ENCODE results near the gene EGLN3.

EGLN3 gene

DNA sequence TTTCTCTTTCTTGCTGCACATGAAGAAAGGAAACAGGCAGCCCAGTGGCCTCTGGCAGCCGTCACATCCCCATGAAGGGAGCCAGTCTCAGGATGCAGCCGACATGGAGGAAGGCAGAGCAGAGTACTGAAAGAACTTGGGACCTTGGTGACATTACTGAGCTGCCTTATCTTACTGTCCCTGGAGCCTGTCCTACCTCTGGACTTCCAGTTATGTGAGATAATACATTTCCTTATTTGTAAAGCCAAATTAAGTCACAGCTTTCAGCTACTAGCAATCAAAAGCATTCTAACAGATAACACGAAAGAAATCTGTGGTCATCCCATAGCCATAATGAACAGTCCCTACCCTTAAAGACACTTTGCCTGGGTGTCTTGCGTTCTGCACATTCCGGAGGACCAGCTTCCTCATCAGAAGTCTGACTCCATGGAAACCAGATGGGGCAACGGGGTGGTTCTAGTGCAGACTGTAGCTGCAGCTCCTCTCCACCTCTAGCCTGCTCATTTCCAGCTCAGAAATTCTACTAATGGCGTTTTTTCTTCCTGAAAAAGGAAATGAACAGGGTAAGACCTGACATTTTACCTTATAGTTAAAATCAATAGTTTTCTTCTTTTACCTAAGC lies 7.8 kb upstream of the EGLN3 start:
- H3K4me1 ChIP-seq: no peaks in the 10 kb centered on the region
- no peak overlapping the region for H3K4me2 ChIP-seq (ENCODE audit: low read length)
- no peak overlapping the region for H3K27ac ChIP-seq
- no peaks in the 10 kb centered on the region for H3K9me3 ChIP-seq (ENCODE audit: control insufficient read depth, low read length)
- TF ChIP-seq, protein P1, sequence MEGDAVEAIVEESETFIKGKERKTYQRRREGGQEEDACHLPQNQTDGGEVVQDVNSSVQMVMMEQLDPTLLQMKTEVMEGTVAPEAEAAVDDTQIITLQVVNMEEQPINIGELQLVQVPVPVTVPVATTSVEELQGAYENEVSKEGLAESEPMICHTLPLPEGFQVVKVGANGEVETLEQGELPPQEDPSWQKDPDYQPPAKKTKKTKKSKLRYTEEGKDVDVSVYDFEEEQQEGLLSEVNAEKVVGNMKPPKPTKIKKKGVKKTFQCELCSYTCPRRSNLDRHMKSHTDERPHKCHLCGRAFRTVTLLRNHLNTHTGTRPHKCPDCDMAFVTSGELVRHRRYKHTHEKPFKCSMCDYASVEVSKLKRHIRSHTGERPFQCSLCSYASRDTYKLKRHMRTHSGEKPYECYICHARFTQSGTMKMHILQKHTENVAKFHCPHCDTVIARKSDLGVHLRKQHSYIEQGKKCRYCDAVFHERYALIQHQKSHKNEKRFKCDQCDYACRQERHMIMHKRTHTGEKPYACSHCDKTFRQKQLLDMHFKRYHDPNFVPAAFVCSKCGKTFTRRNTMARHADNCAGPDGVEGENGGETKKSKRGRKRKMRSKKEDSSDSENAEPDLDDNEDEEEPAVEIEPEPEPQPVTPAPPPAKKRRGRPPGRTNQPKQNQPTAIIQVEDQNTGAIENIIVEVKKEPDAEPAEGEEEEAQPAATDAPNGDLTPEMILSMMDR (IDR thresholded peaks at IDR 0.05): no peak
- no peaks in the 10 kb centered on the region for H3K36me3 ChIP-seq (ENCODE audit: control insufficient read depth, insufficient read depth, low read length)
- H2AFZ ChIP-seq: no peak overlapping the region
- no peak overlapping the region for H3K4me3 ChIP-seq (ENCODE audit: low read depth, low read length)
- no peaks in the 10 kb centered on the region for H3K79me2 ChIP-seq
- H3K27me3 ChIP-seq (ENCODE audit: control insufficient read depth, insufficient read depth, low read length): no peaks in the 10 kb centered on the region
- no peak overlapping the region for H3K9ac ChIP-seq

DNA sequence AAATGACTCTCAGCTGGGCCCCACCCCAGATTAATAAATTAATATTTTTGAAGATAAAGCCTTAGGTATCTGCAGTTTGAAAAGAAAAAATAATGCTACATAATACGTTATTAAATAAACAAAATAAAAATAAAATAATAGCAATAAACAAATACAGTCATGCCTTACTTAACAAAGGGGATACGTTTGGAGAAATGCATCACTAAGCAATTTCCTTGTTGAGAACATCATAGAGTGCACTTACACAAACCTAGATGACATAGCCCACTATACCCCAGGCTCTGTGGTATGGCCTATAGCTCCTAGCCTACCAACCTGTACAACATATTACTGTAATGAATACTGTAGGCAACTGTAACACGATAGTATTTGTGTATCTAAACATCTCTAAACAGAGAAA lies 7.1 kb upstream of the EGLN3 start:
- no peaks in the 10 kb centered on the region for H3K4me1 ChIP-seq
- no peaks in the 10 kb centered on the region for H3K27me3 ChIP-seq (ENCODE audit: control insufficient read depth, insufficient read depth, low read length)
- TF ChIP-seq, protein P1 (IDR thresholded peaks at IDR 0.05): no peak
- H2AFZ ChIP-seq: no peak overlapping the region
- no peak overlapping the region for H3K27ac ChIP-seq
- H3K9ac ChIP-seq: no peak overlapping the region
- H3K36me3 ChIP-seq (ENCODE audit: control insufficient read depth, insufficient read depth, low read length): no peaks in the 10 kb centered on the region
- H3K79me2 ChIP-seq: no peaks in the 10 kb centered on the region
- H3K4me2 ChIP-seq (ENCODE audit: low read length): no peak overlapping the region
- H3K4me3 ChIP-seq (ENCODE audit: low read depth, low read length): no peak overlapping the region
- no peaks in the 10 kb centered on the region for H3K9me3 ChIP-seq (ENCODE audit: control insufficient read depth, low read length)

- Histone ChIP-seq H3K27ac (no peak overlapping the region), H3K9ac (no peak overlapping the region), H3K4me2 (ENCODE audit: low read length) (no peak overlapping the region), H2AFZ (no peak overlapping the region), H3K36me3 (ENCODE audit: control insufficient read depth, insufficient read depth, low read length) (no peaks in the 10 kb centered on the region), H3K79me2 (no peaks in the 10 kb centered on the region), H3K4me3 (ENCODE audit: low read depth, low read length) (no peak overlapping the region), H3K4me1 (no peaks in the 10 kb centered on the region), H3K9me3 (ENCODE audit: control insufficient read depth, low read length) (no peaks in the 10 kb centered on the region), H3K27me3 (ENCODE audit: control insufficient read depth, insufficient read depth, low read length) (no peaks in the 10 kb centered on the region)
- TF ChIP-seq, protein P1 (IDR thresholded peaks at IDR 0.05): no peak
Measured at GRCh38 chr14:33957299-33957698, 6.4 kb upstream of the EGLN3 start.

DNA sequence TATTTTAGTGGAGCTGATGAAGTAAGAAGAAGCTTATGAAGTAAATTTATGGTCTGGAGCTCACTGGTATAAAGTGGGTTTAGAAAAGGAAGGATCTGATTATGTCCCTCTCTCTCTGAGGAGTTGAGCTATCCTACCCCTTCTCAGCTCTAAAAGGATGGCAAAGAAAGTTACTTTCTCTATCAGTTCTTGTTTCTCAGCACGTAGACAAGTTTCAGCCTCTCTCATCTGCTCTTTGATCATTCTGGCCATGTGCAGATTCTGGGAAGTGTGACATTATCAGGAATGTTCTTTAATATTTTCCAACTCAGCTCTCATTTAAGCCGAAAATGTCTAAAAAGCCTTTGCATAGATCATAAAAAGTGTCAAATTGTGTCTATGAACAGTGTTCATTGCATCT lies 5.8 kb upstream of the EGLN3 start:
- Histone ChIP-seq H3K4me2 (ENCODE audit: low read length) (no peak overlapping the region), H3K4me3 (ENCODE audit: low read depth, low read length) (no peak overlapping the region), H3K9me3 (ENCODE audit: control insufficient read depth, low read length) (no peaks in the 10 kb centered on the region), H3K27ac (no peak overlapping the region), H2AFZ (no peak overlapping the region), H3K36me3 (ENCODE audit: control insufficient read depth, insufficient read depth, low read length) (no peaks in the 10 kb centered on the region), H3K9ac (no peak overlapping the region), H3K4me1 (peaks cover under 1% of the 10 kb centered on the region), H3K79me2 (no peaks in the 10 kb centered on the region), H3K27me3 (ENCODE audit: control insufficient read depth, insufficient read depth, low read length) (no peaks in the 10 kb centered on the region)
- TF ChIP-seq, protein P1 (IDR thresholded peaks at IDR 0.05): no peak

DNA sequence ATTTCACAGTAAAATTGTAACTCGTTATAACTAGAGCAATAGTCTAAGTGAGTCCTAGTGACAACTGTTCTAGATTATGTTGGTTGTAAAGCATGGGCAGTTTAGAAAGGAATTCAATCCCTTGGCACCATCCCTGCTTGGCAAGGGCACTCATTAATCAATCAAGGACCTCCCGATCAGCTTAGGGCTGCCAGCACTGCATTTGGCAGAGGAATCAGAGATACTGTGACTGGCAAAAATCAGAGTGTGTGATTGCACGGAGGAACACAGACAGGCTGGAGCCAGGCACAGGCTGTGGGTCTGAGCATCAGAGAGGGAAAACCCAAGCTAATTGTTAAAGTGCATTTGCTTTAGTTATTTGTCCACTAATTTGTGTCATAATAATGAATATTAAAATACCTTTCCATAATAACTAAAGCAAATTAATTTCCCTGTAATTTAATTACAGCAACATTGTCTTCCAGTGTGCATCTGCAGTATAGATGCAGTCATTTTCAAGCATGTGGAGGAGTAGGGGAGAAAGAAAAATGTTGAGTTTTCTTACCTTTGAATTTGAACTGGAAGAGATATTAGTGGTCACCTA lies 3.2 kb upstream of the EGLN3 start:
- Histone ChIP-seq H3K4me2 (ENCODE audit: low read length) (no peak overlapping the region), H3K4me3 (ENCODE audit: low read depth, low read length) (no peak overlapping the region), H3K27ac (no peak overlapping the region), H3K9me3 (ENCODE audit: control insufficient read depth, low read length) (no peaks in the 10 kb centered on the region), H2AFZ (no peak overlapping the region), H3K4me1 (peaks cover 3% of the 10 kb centered on the region), H3K9ac (no peak overlapping the region), H3K79me2 (no peaks in the 10 kb centered on the region), H3K36me3 (ENCODE audit: control insufficient read depth, insufficient read depth, low read length) (no peaks in the 10 kb centered on the region), H3K27me3 (ENCODE audit: control insufficient read depth, insufficient read depth, low read length) (no peaks in the 10 kb centered on the region)
- TF ChIP-seq, protein P1 (IDR thresholded peaks at IDR 0.05): no peak
